GM13977 (cell line): ENCODE measurements around the gene TMEM219.

Source experiments
- DNase-seq: peaks from one replicate; pipeline ENCODE4 v3.0.0; 2012; ENCODE audit warnings: low spot score
- CTCF ChIP-seq: IDR thresholded peaks from 2 replicates; pipeline ENCODE4 v1.5.1; 2012; ENCODE audit warnings: mild to moderate bottlenecking, control low read depth; ENCODE audit not compliant: insufficient read depth; ENCODE audit errors: extremely low read depth, missing control alignments
- in situ Hi-C: fragments of 300-500 bp; cut with MboI; formaldehyde crosslinking; loops from one replicate; pipeline ENCODE4 v1.12.0; 2022; ENCODE audit warnings: low sequenced_read_pairs, low pct_unique_long_range_greater_than_20kb, mixed read lengths, inconsistent platforms; ENCODE audit not compliant: unreplicated experiment

Gene TMEM219

GRCh38 chr16:29921034-29921385, 40.9 kb upstream of the TMEM219 start:
- no peak for TF ChIP-seq CTCF
- in situ Hi-C loops: no loop called here
- no peak for DNase-seq

GRCh38 chr16:29922326-29922725, 39.6 kb upstream of the TMEM219 start:
- no peak for TF ChIP-seq CTCF
- in situ Hi-C loops: no loop called here
- no peak for DNase-seq

- no peak for TF ChIP-seq CTCF
- in situ Hi-C loops: no loop called here
- DNase-seq: peak; percentile 0
Measured at GRCh38 chr16:29922986-29923501, 38.8 kb upstream of the TMEM219 start.

DNA sequence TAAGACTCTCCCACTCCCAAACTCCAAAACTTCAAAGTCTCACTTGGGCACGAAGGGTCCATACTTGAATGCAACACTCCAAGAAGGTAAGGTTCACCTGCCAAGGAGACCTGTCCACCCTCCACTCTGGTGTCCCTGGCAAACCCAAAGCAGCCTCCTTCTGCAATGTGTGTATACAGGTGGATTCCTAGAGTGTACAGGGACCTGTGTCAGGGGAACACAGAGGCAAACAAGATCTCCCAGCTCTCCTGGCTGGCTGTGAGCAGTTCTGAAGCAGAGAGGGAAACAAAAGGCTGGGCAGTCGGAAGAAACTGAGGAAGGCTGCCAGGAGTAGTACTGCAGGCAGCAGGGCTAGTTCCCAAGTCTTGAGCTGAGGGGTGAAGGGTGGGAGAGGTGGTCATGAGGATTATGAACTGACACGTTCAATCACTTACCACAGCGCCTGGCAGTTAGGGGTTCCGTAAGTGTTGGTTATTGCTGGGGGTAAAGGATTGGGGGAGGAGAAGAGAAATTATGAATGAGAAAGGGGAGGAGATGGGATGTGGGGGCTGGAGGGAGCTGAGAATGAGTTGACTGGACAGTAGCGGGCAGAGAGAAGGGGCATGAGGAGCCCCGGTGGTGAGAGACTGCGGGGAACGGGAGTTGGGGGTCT, 36.6 kb upstream of the TMEM219 start:
- no peak for TF ChIP-seq CTCF
- peak; percentile 21 for DNase-seq
- in situ Hi-C loops: no loop called here

DNA sequence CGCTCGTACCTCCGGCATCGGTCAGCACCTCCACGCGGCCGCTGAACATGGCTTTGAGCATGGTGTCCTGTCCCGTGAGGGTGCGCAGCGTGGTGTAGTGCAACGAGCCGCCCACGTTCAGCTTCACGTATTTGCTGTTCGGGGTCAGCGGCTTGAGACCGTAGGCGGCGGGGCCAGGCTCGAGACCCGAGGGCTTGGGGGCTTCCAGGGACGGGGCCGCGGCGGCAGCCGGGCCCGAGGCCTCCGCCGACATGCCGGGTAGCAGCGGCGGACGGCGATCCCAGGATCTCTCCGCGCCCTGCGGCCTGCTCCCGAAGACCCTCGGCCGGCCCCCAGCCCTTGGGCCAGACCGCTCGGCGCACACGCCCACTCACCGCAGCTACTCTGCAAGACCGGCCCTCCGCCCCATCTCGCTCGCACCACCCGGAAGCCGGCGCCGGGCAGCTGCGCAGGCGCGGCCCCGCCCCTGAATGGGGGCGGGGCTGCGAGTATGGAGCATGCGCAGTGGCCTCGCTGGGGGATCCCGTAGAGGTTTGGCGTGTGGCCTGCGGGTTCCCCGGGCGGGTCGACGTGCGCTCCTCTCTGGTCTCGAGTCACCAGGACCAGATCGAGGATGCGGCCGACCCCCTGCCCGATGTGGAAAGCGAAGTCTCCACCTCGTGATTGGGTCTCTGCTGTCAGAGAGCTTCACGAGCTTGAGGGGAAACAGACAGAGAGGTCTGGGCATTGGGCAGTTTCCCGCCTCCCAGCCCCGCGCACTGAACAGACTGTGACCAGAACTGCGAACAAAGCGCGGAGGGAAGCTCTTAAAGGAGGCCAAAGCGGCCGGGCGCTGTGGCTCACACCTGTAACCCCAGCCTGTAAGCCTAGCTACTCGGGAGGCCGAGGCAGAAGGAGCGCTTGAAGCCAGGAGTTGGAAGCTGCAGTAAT, 35.8 kb upstream of the TMEM219 start, which contains the start of gene KCTD13:
Gene KCTD13, minus strand, starts transcription at position 446 of the 930 bp plus-strand sequence. Its CDS starts 193 bp downstream, at position 253.
- peak; percentile 99 for DNase-seq
- in situ Hi-C loops: no loop called here
- TF ChIP-seq CTCF: no peak

GRCh38 chr16:29926711-29927052, 35.2 kb upstream of the TMEM219 start:
- in situ Hi-C loops: no loop called here
- no peak for TF ChIP-seq CTCF
- DNase-seq: no peak
